Hypothalamus (tissue), 51 donors: ENCODE data around the gene BSX.

ENCODE experiments used
- DNase-seq, 51 donors: peaks; one replicate each; lab custom pipeline; 2025; lab: John Stamatoyannopoulos, UW

Gene BSX

DNA sequence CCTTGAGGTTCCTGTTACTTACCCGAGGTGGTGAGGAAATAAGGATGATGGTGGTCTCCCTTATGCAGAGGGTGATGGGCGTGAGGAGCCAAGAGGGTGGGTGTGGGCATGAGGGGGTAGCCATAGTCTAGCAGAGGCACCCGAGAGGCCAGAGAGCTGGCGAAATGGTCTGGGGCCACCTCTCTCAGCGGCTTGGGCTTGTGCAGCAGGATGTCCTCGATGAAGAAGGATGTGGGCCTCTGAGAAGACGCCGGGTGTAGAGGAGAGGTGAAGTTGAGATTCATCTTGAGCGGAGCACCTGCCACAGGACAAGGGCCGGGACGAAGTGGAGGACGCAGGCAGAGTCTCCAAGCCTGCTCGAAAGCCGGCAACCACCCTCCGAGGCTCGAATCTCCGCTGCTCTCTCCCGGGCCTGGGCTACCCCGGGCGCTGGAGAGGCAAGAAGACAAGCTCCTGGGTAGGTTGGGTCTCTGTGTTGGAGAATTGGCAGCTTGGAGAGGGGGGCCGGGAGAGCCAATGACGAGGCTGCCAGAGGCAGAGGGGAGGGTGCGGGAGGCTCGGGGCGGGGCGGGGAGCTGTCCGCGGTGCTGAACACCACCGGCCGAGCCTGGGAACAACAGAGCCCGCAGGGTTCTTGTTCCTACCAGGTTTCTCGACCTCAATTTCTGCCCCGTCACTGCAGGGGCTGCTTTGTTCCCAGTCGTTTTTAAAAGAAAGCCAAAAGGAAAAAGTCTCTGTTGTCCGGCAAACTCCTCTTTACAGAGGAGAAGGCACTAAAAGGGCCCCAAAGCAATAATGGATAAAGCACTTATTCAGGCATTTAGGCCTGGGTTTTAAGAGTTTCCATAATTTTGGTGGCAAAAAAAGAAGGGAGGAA lies at the start of gene BSX:
Gene BSX, minus strand, starts transcription at position 447 of the 877 bp plus-strand sequence. Its CDS starts 163 bp downstream, at position 284.
- peak in 29 of 51 donors; percentile 1 to 67 (median 28) for DNase-seq

DNA sequence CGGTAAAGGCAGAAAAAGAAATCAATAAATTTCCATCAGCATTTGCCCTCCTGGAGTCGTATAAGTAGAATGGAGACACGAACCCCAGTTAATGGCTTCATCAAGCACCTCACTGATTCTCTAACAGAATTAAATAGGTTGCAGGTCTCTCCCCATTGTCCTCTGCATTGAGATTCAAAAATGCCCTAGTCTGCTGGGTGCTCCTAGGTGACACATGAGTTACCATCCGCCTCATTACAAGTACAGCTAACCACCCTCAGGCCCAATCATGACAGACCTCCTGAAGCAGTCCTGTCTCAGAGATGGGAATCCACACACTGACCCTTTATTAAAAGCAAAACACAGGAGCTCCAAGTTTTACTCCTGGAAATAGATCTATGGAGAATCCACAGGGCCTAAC lies 48.9 kb upstream of the BSX start:
- DNase-seq = no peak

GRCh38 chr11:123020968-123021367 lies 39.3 kb upstream of the BSX start:
- peak in 8 of 51 donors; percentile 2 to 19 (median 6) for DNase-seq

- DNase-seq = no peak
Observed at GRCh38 chr11:123018702-123019101, 37.1 kb upstream of the BSX start.

DNA sequence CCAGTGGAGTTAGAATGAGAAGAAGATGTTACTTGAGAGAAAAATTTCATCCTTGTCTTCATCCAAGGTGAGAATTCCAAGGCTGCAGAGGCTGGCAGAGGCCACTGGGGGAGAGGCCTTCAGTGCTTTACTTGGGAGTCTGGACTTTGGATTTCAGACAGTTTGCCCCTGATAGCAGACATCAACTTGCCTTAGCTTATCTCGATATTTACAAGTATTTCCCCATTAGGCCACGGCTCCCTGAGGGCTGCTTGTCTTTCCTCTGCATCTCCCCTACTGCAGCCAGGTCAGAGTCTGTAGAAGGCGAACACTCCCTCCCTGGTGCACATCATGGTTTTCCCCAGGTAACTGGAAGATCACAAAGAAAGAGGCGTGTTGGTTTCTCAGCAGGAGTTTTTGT lies 29.9 kb upstream of the BSX start:
- no peak for DNase-seq

DNA sequence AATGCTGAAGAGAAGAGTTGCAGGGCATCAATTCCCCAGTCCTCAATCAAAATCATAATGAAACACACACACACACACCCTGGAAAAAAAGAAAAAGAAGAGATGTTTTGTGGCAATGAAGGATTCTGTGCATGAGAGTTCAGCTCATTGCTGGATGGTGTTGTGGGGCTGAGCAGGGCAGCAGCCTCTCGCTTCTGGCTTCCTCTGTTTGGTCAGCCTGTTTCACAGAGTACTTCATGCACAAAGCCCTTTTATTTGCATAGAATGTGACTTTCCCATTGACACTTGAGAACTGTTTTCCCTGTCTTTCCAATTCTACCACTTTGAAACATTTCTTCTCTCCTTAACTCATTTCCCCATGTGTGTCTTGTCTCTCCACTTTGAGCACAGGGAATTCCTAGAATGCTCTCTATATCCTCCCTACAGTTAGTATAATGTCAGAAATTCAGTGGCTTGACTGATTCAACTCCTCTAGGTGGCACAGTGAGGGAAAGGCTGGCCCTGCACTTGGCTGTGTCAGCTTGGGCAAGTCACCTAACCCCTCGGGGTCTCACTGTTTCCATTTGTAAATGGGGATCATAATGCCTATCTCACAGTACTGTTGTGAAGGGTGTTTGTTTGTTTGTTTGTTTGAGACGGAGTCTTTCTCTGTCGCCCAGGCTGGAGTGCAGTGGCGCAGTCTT lies 25.4 kb upstream of the BSX start:
- DNase-seq = peak in 1 of 51 donors; percentile 1

DNA sequence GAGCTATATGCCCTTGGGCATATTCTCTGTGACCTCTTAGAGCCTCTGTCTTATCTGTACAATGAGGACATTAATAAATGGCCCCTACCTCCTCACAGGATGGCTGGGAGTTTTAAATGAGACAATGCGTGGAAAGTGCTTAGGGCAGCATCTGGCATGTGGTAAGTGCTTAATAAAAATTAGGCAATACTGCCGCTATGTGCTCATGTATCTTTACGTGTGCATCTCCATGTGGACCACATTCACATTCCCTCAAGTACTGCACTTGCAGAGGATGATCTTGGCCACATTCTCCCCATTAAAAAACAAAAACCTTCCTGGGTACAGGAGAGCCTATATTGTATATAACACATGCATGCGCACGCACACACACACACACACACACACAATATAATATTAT lies 19.1 kb upstream of the BSX start:
- DNase-seq = no peak

- DNase-seq = peak in 1 of 51 donors; percentile 37
Observed at GRCh38 chr11:122998727-122999366, 17.2 kb upstream of the BSX start.

DNA sequence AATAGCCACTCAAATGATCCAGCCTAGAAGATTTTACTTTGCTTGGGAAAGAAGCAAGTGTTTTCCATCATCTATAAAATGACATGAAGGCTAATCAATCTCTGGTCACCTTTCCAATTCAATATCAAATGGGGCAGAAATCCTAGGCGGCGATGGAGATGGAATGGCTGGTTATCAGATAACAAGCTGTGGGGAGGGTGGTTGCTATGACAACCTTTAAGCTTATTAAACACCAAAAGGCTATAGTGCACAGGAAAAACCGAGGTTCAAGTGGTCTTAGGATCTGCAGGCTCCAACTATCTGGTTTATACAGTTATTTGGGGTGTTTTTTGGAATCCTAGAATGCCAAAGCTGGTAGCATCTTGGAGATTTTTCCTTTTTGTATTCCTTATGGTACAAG lies 13.9 kb upstream of the BSX start:
- DNase-seq = no peak

GRCh38 chr11:122984186-122985011 lies 2.8 kb upstream of the BSX start:
- DNase-seq = no peak

GRCh38 chr11:122983438-122984185 lies 2.0 kb upstream of the BSX start:
- DNase-seq = no peak

DNA sequence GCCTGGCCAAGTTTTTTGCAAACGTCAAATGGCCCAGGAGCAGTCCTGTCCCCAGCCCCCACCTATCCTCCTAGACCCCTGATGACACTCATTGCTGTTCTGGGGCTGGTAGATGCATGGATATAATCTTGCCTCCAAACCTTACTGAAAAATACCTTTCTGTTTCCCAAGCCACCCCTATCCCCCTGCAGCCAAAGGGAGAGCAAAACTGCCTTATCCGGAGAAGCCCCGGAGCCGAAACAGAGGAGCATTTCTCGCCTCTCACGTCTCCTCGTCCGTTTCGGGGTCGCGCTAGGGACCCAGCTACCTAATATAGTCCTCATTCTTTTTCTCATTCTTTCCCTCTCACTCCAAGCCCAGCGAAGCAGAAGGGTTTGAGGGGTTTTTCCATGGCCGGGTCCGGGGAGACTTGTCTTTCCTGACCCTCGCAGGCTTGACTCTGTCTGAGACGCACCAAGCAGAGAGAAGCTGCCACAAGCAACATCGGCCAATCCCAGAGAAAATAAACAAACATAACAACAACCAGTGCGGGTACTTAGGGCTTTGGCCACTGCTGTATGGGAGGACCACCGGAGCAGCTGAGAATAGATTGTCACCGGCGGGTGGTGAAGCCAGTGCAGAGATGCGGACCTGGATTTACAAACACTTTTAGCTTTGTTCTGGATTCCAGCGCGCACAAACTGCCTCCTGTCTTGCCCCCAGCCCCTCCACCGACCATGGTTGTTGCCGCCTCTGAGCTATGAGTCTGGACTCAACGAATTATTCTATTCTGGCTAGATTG lies 1.6 kb downstream of the BSX start:
- no peak for DNase-seq

GRCh38 chr11:122979103-122979814 lies 2.4 kb downstream of the BSX start:
- DNase-seq = no peak

- DNase-seq = no peak
Observed at GRCh38 chr11:122978299-122978620, 3.4 kb downstream of the BSX start.

GRCh38 chr11:122977470-122978298 lies 4.0 kb downstream of the BSX start:
- no peak for DNase-seq

DNA sequence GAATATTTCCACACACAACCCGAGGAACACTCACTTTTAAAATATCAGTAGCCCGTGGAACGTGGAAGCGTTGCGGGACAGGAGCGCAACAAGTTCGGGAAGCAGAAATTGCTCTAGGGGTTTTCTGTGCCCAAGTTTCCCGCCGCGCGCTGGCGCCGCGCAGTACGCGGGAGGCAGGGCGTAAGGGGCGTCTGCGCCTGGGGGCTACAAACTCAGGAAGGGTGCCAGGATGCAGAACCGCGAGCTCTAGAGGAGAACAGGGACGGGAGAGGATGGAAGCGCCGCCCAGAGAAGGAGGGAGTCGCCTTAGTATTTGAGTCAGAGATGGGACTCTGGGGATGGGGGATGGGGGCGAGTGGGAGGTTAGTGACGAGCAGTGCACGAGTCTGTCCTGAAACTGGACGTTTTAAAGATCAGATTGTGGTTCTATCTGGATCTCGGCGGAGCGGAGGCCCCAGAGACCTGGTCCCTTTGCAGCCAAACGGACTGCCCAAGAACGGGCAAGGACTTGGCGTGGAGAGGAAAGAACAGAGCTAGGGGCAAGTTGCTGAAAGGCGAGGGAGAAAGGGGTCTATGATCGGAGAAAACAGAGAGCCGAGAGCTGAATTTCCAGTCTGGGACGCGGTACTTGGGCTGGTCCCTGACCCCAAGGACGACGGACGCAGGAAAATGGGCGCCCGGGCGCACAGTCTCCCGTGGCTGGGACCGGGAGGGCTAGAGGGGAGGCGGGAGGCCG lies 4.7 kb downstream of the BSX start:
- no peak for DNase-seq
